Chondrocyte (in vitro differentiated cells): ENCODE data around the gene LONP1. TPM values are rescaled to one million over a fixed set of nuclear protein-coding genes. Genes with fewer than 3 reads are reported as not detected.

Experiments
- DNase-seq: peaks from one replicate; pipeline ENCODE4 v3.0.0; 2021; ENCODE audit warnings: mixed read lengths, low spot score
- H3K27ac Mint-ChIP-seq: one replicate; pipeline ENCODE4 v1.8.0; 2021; ENCODE audit warnings: mild to moderate bottlenecking, moderate library complexity, mixed read lengths; ENCODE audit not compliant: unreplicated experiment
- H3K27me3 Mint-ChIP-seq: 2 replicates; pipeline ENCODE4 v1.8.0; 2021; ENCODE audit warnings: low read depth, mixed read lengths
- H3K36me3 Mint-ChIP-seq: 2 replicates; pipeline ENCODE4 v1.8.0; 2021; ENCODE audit warnings: low read depth, mixed read lengths
- H3K4me1 Mint-ChIP-seq: 2 replicates; pipeline ENCODE4 v1.8.0; 2021; ENCODE audit warnings: low read depth, mild to moderate bottlenecking, mixed read lengths
- H3K4me3 Mint-ChIP-seq: one replicate; pipeline ENCODE4 v1.8.0; 2021; ENCODE audit warnings: mild to moderate bottlenecking, moderate library complexity, mixed read lengths; ENCODE audit not compliant: unreplicated experiment
- H3K9me3 Mint-ChIP-seq: 2 replicates; pipeline ENCODE4 v1.8.0; 2021; ENCODE audit warnings: low read depth, mixed read lengths
- long read RNA-seq: library from polyadenylated mRNA; stranded (forward); transcript quantifications from one replicate; pipeline ENCODE4 v2.0.0, GENCODE V29; 2021
- total RNA-seq: library from RNA; stranded (reverse); gene quantifications from 3 replicates; pipeline ENCODE4 v1.2.1, GENCODE V29; 2021
- TF ChIP-seq, protein P1 (sequence below): fragments of 200-600 bp; sonication (generic); IDR thresholded peaks from 2 replicates; pipeline ENCODE4 v1.5.0; 2021; ENCODE audit warnings: antibody characterized with exemption, mild to moderate bottlenecking, moderate library complexity

Gene LONP1, protein sequence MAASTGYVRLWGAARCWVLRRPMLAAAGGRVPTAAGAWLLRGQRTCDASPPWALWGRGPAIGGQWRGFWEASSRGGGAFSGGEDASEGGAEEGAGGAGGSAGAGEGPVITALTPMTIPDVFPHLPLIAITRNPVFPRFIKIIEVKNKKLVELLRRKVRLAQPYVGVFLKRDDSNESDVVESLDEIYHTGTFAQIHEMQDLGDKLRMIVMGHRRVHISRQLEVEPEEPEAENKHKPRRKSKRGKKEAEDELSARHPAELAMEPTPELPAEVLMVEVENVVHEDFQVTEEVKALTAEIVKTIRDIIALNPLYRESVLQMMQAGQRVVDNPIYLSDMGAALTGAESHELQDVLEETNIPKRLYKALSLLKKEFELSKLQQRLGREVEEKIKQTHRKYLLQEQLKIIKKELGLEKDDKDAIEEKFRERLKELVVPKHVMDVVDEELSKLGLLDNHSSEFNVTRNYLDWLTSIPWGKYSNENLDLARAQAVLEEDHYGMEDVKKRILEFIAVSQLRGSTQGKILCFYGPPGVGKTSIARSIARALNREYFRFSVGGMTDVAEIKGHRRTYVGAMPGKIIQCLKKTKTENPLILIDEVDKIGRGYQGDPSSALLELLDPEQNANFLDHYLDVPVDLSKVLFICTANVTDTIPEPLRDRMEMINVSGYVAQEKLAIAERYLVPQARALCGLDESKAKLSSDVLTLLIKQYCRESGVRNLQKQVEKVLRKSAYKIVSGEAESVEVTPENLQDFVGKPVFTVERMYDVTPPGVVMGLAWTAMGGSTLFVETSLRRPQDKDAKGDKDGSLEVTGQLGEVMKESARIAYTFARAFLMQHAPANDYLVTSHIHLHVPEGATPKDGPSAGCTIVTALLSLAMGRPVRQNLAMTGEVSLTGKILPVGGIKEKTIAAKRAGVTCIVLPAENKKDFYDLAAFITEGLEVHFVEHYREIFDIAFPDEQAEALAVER
- total RNA-seq, result 59.1 to 116 TPM (median 116 TPM) in 3 replicates
- long read RNA-seq, transcript LONP1-201 (18 exons, 3,236 nt), result major isoform, 353 of 410 reads
- long read RNA-seq, partial matches to known transcripts, result 24 of 410 reads
- long read RNA-seq, other reads (novel, unspliced or antisense), result 33 of 410 reads

DNA sequence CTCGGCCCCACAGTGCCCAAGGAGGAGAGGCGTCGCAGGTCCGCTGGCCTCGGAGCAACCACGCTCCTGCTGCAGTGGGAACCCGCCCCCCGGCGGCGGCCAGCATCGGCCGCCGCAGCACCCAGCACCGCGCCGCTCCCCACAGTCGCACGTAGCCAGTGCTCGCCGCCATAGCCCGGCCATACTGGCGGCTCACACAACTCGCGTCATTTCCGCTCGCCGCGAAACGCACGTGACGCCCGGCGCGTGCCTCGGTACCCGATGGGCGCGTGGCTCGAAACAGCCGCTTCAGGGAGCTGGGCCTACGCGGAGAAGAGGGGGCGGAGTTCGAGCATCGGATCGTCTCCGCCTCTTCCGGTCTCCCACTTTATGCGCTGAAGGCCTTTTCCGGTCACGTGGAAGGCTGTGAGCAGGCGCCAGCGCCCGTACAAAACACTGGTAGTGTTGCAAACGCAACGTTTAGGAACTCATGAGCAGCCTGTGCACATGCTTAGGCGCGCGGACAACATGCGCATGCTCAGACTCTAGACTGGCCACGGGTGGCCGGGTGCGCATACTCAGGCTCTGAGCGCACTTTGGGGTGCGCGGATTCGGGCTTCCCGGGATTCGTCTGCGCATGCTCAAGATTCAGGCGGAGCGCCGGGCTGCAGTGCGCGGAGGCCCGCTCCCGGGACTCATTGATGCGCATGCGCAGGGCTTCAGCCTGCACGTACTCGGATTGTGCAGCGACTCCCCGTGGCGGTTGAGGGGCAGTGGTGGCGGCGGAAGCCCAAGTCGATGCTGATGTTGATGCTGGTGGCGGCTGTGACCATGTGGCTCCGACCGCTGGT, at the start of gene LONP1, which contains the start of gene CATSPERD:
LONP1 (minus strand) TSS at position 186 of the 830 bp plus-strand sequence; CDS start at position 172, 14 bp downstream.
CATSPERD (plus strand) TSS at position 677 of the 830 bp plus-strand sequence; CDS start at position 778, 101 bp downstream.
- H3K27ac Mint-ChIP-seq, result peak within 1 kb of the TSS; percentile 100
- H3K4me1 Mint-ChIP-seq, result peaks cover 36% of the 10 kb centered on the region
- no peaks in the 10 kb centered on the region for H3K36me3 Mint-ChIP-seq
- peaks cover 3% of the 10 kb centered on the region for H3K27me3 Mint-ChIP-seq
- H3K4me3 Mint-ChIP-seq, result peak within 1 kb of the TSS; percentile 94
- no peaks in the 10 kb centered on the region for H3K9me3 Mint-ChIP-seq
- TF ChIP-seq, protein P1, sequence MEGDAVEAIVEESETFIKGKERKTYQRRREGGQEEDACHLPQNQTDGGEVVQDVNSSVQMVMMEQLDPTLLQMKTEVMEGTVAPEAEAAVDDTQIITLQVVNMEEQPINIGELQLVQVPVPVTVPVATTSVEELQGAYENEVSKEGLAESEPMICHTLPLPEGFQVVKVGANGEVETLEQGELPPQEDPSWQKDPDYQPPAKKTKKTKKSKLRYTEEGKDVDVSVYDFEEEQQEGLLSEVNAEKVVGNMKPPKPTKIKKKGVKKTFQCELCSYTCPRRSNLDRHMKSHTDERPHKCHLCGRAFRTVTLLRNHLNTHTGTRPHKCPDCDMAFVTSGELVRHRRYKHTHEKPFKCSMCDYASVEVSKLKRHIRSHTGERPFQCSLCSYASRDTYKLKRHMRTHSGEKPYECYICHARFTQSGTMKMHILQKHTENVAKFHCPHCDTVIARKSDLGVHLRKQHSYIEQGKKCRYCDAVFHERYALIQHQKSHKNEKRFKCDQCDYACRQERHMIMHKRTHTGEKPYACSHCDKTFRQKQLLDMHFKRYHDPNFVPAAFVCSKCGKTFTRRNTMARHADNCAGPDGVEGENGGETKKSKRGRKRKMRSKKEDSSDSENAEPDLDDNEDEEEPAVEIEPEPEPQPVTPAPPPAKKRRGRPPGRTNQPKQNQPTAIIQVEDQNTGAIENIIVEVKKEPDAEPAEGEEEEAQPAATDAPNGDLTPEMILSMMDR, result peak; percentile 90
- DNase-seq, result peak; percentile 99

DNA sequence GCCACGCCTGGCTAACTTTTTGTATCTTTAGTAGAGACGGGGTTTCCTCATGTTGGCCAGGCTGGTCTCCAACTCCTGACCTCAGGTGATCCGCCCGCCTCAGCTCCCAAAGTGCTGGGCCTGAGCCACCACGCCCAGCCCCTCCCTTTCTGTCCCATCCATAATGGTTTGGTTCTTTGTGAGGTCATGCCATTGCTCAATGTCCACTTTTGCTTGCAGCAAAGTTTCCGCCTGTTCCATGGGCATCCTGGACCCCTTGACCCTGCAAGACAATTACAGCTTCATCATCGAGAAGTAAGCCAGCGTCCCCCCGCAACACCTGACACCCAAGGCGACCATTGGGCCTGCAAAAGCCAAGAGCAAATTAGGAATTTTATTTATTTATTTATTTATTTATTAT, 48.0 kb upstream of the LONP1 start:
- H3K36me3 Mint-ChIP-seq, result no peaks in the 10 kb centered on the region
- no peaks in the 10 kb centered on the region for H3K4me1 Mint-ChIP-seq
- no peak for DNase-seq
- no peak overlapping the region for H3K4me3 Mint-ChIP-seq
- no peak overlapping the region for H3K27ac Mint-ChIP-seq
- no peaks in the 10 kb centered on the region for H3K9me3 Mint-ChIP-seq
- no peaks in the 10 kb centered on the region for H3K27me3 Mint-ChIP-seq
- TF ChIP-seq, protein P1, result no peak

DNA sequence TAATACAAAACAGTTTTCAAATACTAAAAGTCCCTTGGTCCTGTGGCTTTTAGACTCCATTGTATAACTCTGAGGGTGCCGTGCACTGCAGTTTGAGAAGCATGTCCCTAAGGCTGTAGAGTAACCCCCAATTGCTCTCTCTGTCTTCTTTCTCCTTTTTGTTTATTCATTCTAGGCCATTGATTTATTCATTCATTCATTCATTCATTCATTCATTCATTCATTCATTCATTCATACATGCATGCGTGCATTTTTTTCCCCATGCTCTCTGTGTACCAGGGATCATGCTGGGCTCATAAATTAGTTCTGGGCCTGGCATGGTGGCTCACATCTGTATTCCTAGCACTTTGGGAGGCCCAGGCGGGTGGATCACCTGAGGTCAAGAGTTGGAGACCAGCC, 45.3 kb upstream of the LONP1 start:
- no peak overlapping the region for H3K4me3 Mint-ChIP-seq
- no peaks in the 10 kb centered on the region for H3K36me3 Mint-ChIP-seq
- DNase-seq, result no peak
- H3K27me3 Mint-ChIP-seq, result peaks cover 2% of the 10 kb centered on the region
- H3K9me3 Mint-ChIP-seq, result peaks cover 5% of the 10 kb centered on the region
- TF ChIP-seq, protein P1, result no peak
- no peaks in the 10 kb centered on the region for H3K4me1 Mint-ChIP-seq
- H3K27ac Mint-ChIP-seq, result no peak overlapping the region

DNA sequence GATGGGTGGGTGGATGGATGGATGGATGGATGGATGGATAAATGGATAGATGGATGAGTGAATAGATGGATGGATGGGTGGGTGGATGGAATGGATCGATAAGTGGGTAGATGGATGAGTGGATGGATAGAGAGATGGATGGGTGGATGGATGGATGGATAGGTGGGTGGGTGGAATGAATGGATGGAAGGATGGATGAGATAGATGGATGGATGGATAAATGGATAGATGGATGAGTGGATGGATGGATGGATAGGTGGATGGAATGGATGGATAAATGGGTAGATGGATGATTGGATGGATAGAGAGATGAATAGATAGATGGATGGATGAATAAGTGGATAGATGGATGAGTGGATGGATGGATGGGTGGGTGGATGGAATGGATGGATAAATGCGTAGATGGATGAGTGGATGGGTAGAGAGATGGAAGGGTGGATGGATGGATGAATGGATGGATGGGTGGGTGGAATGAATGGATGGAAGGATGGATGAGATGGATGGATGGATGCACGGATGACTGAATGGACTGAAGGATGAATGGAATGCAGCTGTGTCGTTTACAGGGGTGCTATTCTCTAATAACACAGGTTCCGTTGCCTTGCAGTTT, 42.8 kb upstream of the LONP1 start:
- peaks cover 4% of the 10 kb centered on the region for H3K27me3 Mint-ChIP-seq
- TF ChIP-seq, protein P1, result no peak
- no peak overlapping the region for H3K4me3 Mint-ChIP-seq
- H3K4me1 Mint-ChIP-seq, result no peaks in the 10 kb centered on the region
- no peak overlapping the region for H3K27ac Mint-ChIP-seq
- no peaks in the 10 kb centered on the region for H3K36me3 Mint-ChIP-seq
- no peak for DNase-seq
- peaks cover 5% of the 10 kb centered on the region for H3K9me3 Mint-ChIP-seq
